ENCODE measurements around the gene PSMB4.
A peak's percentile ranks its signal among the peaks of the same experiment; 100 is the strongest.
"Not testable (repeated sequence)": the region's sequence is repeated elsewhere in the genome, so short reads cannot be mapped to it uniquely, and the experiment has no call there.

Gene PSMB4

DNA sequence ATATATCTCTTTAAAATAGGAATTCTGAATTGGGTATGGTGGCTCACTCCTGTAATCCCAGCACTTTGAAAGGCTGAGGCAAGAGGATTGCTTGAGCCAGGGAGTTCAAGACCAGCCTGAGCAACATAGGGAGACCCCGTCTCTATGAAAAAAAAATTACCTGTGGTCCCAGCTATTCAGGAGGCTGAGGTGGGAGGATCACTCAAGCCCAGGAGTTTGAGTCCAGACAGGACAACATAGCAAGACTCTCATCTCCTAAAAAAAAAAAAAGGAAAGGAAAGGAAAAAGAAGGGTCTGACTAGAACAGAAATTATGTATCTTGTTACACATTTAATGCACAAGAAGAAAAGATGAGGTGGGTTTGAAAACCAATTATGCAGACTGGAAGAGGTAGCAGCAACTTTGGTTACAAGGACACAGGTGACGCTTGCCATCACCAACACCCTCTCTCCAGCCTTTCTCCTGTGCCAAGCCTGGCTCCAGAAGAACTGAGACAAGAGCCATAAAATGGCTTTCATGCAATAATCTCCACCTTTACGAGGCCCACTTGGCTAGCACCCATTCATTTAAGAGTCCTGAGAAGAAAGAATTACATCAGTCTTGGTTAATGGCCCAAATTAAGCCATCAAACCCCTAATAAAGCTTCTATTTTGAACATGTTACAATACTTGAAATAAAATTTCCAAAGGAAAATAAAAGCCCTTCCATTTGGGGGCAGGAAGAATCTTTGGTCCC is 22.1 kb upstream of the PSMB4 start:
- no peak overlapping the region for H3K4me3 ChIP-seq (ENCODE audit: low read length)
- H3K9me3 ChIP-seq (ENCODE audit: insufficient read depth, low read length): no peaks in the 10 kb centered on the region
- no peaks in the 10 kb centered on the region for H4K20me1 ChIP-seq (ENCODE audit: insufficient read depth, low read length)
- H3K27ac ChIP-seq (ENCODE audit: low read length): no peak overlapping the region
- H3K27me3 ChIP-seq (ENCODE audit: low read depth, low read length): no peaks in the 10 kb centered on the region
- no peak overlapping the region for H3K4me2 ChIP-seq (ENCODE audit: low read length)
- TF ChIP-seq, protein P1, sequence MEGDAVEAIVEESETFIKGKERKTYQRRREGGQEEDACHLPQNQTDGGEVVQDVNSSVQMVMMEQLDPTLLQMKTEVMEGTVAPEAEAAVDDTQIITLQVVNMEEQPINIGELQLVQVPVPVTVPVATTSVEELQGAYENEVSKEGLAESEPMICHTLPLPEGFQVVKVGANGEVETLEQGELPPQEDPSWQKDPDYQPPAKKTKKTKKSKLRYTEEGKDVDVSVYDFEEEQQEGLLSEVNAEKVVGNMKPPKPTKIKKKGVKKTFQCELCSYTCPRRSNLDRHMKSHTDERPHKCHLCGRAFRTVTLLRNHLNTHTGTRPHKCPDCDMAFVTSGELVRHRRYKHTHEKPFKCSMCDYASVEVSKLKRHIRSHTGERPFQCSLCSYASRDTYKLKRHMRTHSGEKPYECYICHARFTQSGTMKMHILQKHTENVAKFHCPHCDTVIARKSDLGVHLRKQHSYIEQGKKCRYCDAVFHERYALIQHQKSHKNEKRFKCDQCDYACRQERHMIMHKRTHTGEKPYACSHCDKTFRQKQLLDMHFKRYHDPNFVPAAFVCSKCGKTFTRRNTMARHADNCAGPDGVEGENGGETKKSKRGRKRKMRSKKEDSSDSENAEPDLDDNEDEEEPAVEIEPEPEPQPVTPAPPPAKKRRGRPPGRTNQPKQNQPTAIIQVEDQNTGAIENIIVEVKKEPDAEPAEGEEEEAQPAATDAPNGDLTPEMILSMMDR (IDR thresholded peaks at IDR 0.05; ENCODE audit: low read depth, low read length): no peak
- no peak for TF ChIP-seq EZH2phosphoT487 (IDR thresholded peaks at IDR 0.05; ENCODE audit: low read depth)
- no peaks in the 10 kb centered on the region for H3K36me3 ChIP-seq (replicated peaks; ENCODE audit: low read depth, low read length)
- H3K4me1 ChIP-seq (ENCODE audit: low read length): peaks cover 6% of the 10 kb centered on the region; the same call in 1 of the 2 replicates
- no peak overlapping the region for H2AFZ ChIP-seq (ENCODE audit: low read depth, low read length)
- H3K9ac ChIP-seq (ENCODE audit: low read length): no peak overlapping the region
- no peaks in the 10 kb centered on the region for H3K79me2 ChIP-seq (ENCODE audit: low read length)

DNA sequence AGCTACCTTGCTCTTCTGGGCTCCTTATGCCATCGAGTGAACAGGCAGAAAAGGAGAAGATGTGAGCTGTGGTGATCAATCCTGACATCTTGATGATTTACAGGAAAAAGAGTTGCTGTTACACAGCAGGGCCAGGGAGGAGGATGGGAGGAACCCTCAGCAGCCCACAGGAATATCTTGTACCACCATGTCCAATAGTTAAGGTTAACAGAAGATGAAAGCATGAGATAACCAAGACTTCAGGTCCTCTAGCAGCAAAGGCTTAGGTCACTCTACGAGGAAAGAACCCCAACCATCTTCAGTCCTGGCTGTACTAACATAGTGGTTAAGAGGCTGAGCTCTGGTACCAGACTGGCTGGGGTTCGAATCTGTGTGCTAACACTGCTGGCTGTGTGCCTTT is 14.8 kb upstream of the PSMB4 start:
- no peaks in the 10 kb centered on the region for H3K27me3 ChIP-seq (ENCODE audit: low read depth, low read length)

GRCh38 chr1:151386002-151386401 is 13.4 kb upstream of the PSMB4 start:
- Histone ChIP-seq H3K27me3 (ENCODE audit: low read depth, low read length) (no peaks in the 10 kb centered on the region), H4K20me1 (ENCODE audit: insufficient read depth, low read length) (no peaks in the 10 kb centered on the region), H3K79me2 (ENCODE audit: low read length) (no peaks in the 10 kb centered on the region), H3K9ac (ENCODE audit: low read length) (no peak overlapping the region), H2AFZ (ENCODE audit: low read depth, low read length) (no peak overlapping the region), H3K27ac (ENCODE audit: low read length) (no peak overlapping the region), H3K4me3 (ENCODE audit: low read length) (no peak overlapping the region), H3K9me3 (ENCODE audit: insufficient read depth, low read length) (no peaks in the 10 kb centered on the region), H3K4me1 (ENCODE audit: low read length) (no peaks in the 10 kb centered on the region), H3K36me3 (replicated peaks; ENCODE audit: low read depth, low read length) (no peaks in the 10 kb centered on the region), H3K4me2 (ENCODE audit: low read length) (no peak overlapping the region)
- TF ChIP-seq, protein P1 (IDR thresholded peaks at IDR 0.05; ENCODE audit: low read depth, low read length): no peak
- TF ChIP-seq EZH2phosphoT487 (IDR thresholded peaks at IDR 0.05; ENCODE audit: low read depth): no peak

More for the DNA sequence above, 14.8 kb upstream of the PSMB4 start:
- Histone ChIP-seq H3K4me1 (ENCODE audit: low read length) (no peaks in the 10 kb centered on the region), H3K4me3 (ENCODE audit: low read length) (no peak overlapping the region), H3K9ac (ENCODE audit: low read length) (no peak overlapping the region), H3K4me2 (ENCODE audit: low read length) (no peak overlapping the region), H3K27ac (ENCODE audit: low read length) (no peak overlapping the region), H3K36me3 (replicated peaks; ENCODE audit: low read depth, low read length) (no peaks in the 10 kb centered on the region), H4K20me1 (ENCODE audit: insufficient read depth, low read length) (no peaks in the 10 kb centered on the region), H3K79me2 (ENCODE audit: low read length) (no peaks in the 10 kb centered on the region), H3K9me3 (ENCODE audit: insufficient read depth, low read length) (no peaks in the 10 kb centered on the region), H2AFZ (ENCODE audit: low read depth, low read length) (0 out of 2 replicates have a peak overlapping the region, but pooled peaks have one; percentile 6)
- TF ChIP-seq, protein P1 (IDR thresholded peaks at IDR 0.05; ENCODE audit: low read depth, low read length): no peak
- no peak for TF ChIP-seq EZH2phosphoT487 (IDR thresholded peaks at IDR 0.05; ENCODE audit: low read depth)

- H3K9ac ChIP-seq (ENCODE audit: low read length); H3K4me3 ChIP-seq (ENCODE audit: low read length); H3K4me2 ChIP-seq (ENCODE audit: low read length); H3K27me3 ChIP-seq (ENCODE audit: low read depth, low read length); H3K4me1 ChIP-seq (ENCODE audit: low read length); H3K79me2 ChIP-seq (ENCODE audit: low read length); H3K27ac ChIP-seq (ENCODE audit: low read length); H4K20me1 ChIP-seq (ENCODE audit: insufficient read depth, low read length); H2AFZ ChIP-seq (ENCODE audit: low read depth, low read length); H3K9me3 ChIP-seq (ENCODE audit: insufficient read depth, low read length); H3K36me3 ChIP-seq (replicated peaks; ENCODE audit: low read depth, low read length): not testable (repeated sequence)
Observed at GRCh38 chr1:151390221-151391078, 8.9 kb upstream of the PSMB4 start.

Measured in OCI-LY3 (cell line).